ENCODE results near the gene SEL1L2. TPM values are rescaled to one million over a fixed set of nuclear protein-coding genes. Genes with fewer than 3 reads are reported as not detected.

Gene SEL1L2
- polyA plus RNA-seq, 1 donor from 2014 or later, result not detected

GRCh38 chr20:13863244-13863643, 127.2 kb downstream of the SEL1L2 start:
- Mint-ChIP-seq H3K9me3 (peaks cover 0 to 3% (median 0%) of the 10 kb centered on the region in 3 donors), H3K4me1 (peaks cover 0 to 1% (median 0%) of the 10 kb centered on the region in 3 donors), H3K27ac (no peak overlapping the region), H3K4me3 (no peak overlapping the region), H3K27me3 (no peaks in the 10 kb centered on the region), H3K36me3 (peaks cover 3% of the 10 kb centered on the region)

- H3K9me3 Mint-ChIP-seq, result peaks cover 0 to 3% (median 0%) of the 10 kb centered on the region in 3 donors
- peaks cover 3% of the 10 kb centered on the region for H3K36me3 Mint-ChIP-seq
- H3K27me3 Mint-ChIP-seq, result no peaks in the 10 kb centered on the region
- no peak overlapping the region for H3K27ac Mint-ChIP-seq
- H3K4me3 Mint-ChIP-seq, result no peak overlapping the region
- H3K4me1 Mint-ChIP-seq, result peaks cover 0 to 1% (median 0%) of the 10 kb centered on the region in 3 donors
These were observed 128.2 kb downstream of the SEL1L2 start for GRCh38 chr20:13862245-13862644.

- peak overlapping the region in 1 of 4 donors; percentile 2 for H3K4me3 Mint-ChIP-seq
- peaks cover 0 to 6% (median 1%) of the 10 kb centered on the region in 3 donors for H3K4me1 Mint-ChIP-seq
- peaks cover 0 to 3% (median 0%) of the 10 kb centered on the region in 3 donors for H3K9me3 Mint-ChIP-seq
- peaks cover 3% of the 10 kb centered on the region for H3K36me3 Mint-ChIP-seq
- peaks cover 2% of the 10 kb centered on the region for H3K27me3 Mint-ChIP-seq
- no peak overlapping the region for H3K27ac Mint-ChIP-seq
These were observed 131.5 kb downstream of the SEL1L2 start for GRCh38 chr20:13858871-13859270.

DNA sequence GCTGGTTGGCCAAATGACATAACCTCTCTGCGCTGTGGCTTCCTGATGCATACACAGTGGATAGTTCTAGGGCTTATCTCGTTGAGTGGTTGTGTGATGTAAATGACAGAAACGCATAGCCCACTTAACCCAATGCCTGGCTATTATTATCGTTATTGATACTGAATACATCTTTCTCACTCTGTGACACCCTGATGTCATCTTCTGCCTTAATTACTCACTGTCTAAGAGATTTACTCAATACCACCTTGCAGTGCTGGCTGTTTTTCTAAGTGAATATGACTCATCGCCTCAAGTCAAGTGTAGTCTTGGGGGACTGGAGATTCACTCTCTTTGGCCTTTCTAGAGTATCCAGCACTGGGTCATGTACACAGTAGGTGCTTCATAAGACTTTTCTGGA, 132.0 kb downstream of the SEL1L2 start:
- peaks cover 2% of the 10 kb centered on the region for H3K27me3 Mint-ChIP-seq
- H3K4me1 Mint-ChIP-seq, result peaks cover 0 to 6% (median 1%) of the 10 kb centered on the region in 3 donors
- H3K9me3 Mint-ChIP-seq, result peaks cover 0 to 3% (median 0%) of the 10 kb centered on the region in 3 donors
- no peak overlapping the region for H3K27ac Mint-ChIP-seq
- H3K36me3 Mint-ChIP-seq, result peaks cover 2% of the 10 kb centered on the region
- no peak overlapping the region for H3K4me3 Mint-ChIP-seq

DNA sequence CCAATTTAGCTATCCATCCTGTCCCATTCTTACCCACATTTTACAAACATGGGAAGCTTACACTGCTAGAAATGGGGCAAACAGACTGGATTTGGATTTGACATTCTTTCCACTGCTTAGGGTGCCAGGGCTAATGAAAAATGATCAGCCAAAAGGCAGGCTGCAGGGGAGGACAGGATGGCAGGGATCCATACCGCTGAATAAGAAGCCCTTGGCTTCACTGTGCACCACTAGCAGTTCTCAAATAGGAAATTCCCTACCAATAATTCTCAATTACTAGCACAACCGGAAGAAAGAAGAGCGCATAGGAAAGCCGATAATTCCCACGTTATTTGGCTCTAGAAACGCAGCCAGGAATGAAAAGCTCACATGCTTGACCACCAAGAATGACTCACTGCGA, 132.5 kb downstream of the SEL1L2 start:
- Mint-ChIP-seq H3K36me3 (peaks cover 2% of the 10 kb centered on the region), H3K4me1 (peaks cover 0 to 6% (median 1%) of the 10 kb centered on the region in 3 donors), H3K27me3 (peaks cover 2% of the 10 kb centered on the region), H3K27ac (no peak overlapping the region), H3K4me3 (no peak overlapping the region), H3K9me3 (peaks cover 0 to 3% (median 0%) of the 10 kb centered on the region in 3 donors)

- H3K4me1 Mint-ChIP-seq, result peaks cover 0 to 6% (median 1%) of the 10 kb centered on the region in 3 donors
- no peak overlapping the region for H3K27ac Mint-ChIP-seq
- peaks cover 2% of the 10 kb centered on the region for H3K27me3 Mint-ChIP-seq
- peaks cover 0 to 3% (median 0%) of the 10 kb centered on the region in 3 donors for H3K9me3 Mint-ChIP-seq
- peaks cover 2% of the 10 kb centered on the region for H3K36me3 Mint-ChIP-seq
- H3K4me3 Mint-ChIP-seq, result no peak overlapping the region
These were observed 133.1 kb downstream of the SEL1L2 start for GRCh38 chr20:13857304-13857703.

DNA sequence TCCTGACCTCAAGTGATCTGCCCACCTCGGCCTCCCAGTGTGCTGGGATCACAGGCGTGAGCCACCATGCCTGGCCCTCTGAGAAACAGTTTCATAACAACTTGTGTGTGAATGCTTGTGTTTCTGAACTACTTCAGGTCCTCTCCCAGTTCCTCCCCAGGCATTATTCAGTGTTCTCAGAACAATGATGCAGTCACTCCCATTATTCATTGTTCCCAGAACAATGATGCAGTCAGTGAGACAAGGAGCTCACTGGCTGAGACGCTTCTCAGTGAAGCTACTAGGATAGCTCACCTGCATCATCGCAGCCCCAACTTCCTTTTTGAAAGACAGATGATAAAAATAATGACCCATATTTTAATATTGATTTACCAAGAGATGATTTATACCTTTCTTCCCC, 134.1 kb downstream of the SEL1L2 start:
- Mint-ChIP-seq H3K27ac (no peak overlapping the region), H3K4me3 (no peak overlapping the region), H3K36me3 (no peaks in the 10 kb centered on the region), H3K27me3 (peaks cover 2% of the 10 kb centered on the region), H3K9me3 (peaks cover 0 to 3% (median 0%) of the 10 kb centered on the region in 3 donors), H3K4me1 (peaks cover 0 to 6% (median 0%) of the 10 kb centered on the region in 3 donors)

GRCh38 chr20:13855613-13856012, 134.8 kb downstream of the SEL1L2 start:
- Mint-ChIP-seq H3K27ac (no peak overlapping the region), H3K36me3 (no peaks in the 10 kb centered on the region), H3K4me3 (no peak overlapping the region), H3K9me3 (no peaks in the 10 kb centered on the region), H3K27me3 (peaks cover 2% of the 10 kb centered on the region), H3K4me1 (peaks cover 0 to 6% (median 0%) of the 10 kb centered on the region in 3 donors)

DNA sequence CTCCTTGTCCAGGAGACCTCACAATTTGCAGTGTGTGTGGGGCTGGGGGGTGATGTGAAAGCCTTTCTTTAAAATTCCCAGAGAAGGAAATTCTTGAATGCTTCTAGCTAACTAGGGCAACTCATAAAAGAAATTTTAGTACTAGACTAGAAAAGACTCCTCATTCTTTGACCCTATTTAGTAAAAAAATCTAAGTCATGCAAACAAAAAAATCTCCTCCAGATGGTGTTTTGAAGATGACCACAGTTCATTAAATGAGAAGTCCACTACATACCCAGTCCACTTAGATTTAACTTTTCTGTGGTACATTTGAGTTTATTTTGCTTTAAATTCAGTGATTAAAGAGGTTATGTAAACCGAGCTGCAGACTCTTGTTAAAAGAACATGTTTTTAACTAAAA, 138.1 kb downstream of the SEL1L2 start:
- Mint-ChIP-seq H3K4me3 (no peak overlapping the region), H3K9me3 (no peaks in the 10 kb centered on the region), H3K4me1 (peaks cover 0 to 6% (median 0%) of the 10 kb centered on the region in 3 donors), H3K27ac (no peak overlapping the region), H3K27me3 (peaks cover 2% of the 10 kb centered on the region), H3K36me3 (no peaks in the 10 kb centered on the region)

GRCh38 chr20:13851279-13851678, 139.1 kb downstream of the SEL1L2 start:
- Mint-ChIP-seq H3K4me1 (peaks cover 0 to 5% (median 0%) of the 10 kb centered on the region in 3 donors), H3K27ac (no peak overlapping the region), H3K27me3 (peaks cover 2% of the 10 kb centered on the region), H3K9me3 (no peaks in the 10 kb centered on the region), H3K36me3 (no peaks in the 10 kb centered on the region), H3K4me3 (no peak overlapping the region)

- Mint-ChIP-seq H3K27ac (no peak overlapping the region), H3K4me3 (no peak overlapping the region), H3K4me1 (no peaks in the 10 kb centered on the region)
These were observed 146.1 kb downstream of the SEL1L2 start for GRCh38 chr20:13844296-13844695.

DNA sequence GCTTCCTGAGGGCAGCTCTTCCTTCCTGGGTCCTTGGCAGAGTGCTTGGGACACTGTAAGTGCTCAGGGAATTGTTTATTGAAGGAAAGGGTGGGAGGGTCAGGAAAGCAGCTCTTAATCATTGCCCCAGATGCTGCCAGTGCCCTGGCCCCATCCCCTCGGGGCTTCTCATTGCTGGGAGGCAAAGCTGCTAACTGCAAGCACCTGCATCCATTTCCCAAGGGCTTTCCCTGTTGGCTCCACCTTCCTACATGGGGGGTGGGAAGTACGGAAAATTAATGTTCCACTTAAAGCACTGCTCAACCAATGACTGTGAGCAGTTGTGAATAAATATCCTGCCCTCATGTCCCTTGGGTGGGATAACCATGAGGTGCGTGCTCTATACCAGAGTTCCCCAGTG, 149.2 kb downstream of the SEL1L2 start:
- no peaks in the 10 kb centered on the region for H3K36me3 Mint-ChIP-seq
- no peaks in the 10 kb centered on the region for H3K4me1 Mint-ChIP-seq
- peaks cover 5% of the 10 kb centered on the region for H3K27me3 Mint-ChIP-seq
- no peak overlapping the region for H3K27ac Mint-ChIP-seq
- H3K4me3 Mint-ChIP-seq, result no peak overlapping the region
- no peaks in the 10 kb centered on the region for H3K9me3 Mint-ChIP-seq

More at GRCh38 chr20:13844296-13844695, 146.1 kb downstream of the SEL1L2 start:
- no peaks in the 10 kb centered on the region for H3K9me3 Mint-ChIP-seq
- no peaks in the 10 kb centered on the region for H3K27me3 Mint-ChIP-seq
- H3K36me3 Mint-ChIP-seq, result no peaks in the 10 kb centered on the region

DNA sequence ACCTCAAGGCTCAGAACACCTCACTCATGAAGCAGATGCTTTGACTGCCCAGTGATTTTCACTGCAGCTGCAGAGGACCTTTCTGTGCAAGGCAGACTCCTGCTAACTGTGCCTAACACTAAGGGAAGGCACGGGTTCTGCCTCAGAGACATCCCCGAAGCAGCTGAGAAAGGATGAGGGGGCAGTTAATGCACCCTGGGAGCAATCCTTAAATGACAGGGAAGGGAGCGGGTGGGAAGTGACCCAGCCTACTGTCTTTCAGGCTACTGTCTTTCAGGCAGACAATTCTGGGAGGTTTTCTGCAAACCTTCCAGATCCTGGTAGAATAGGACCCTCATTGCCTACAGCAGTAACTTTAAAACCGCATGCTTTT, 150.3 kb downstream of the SEL1L2 start:
- no peaks in the 10 kb centered on the region for H3K9me3 Mint-ChIP-seq

GRCh38 chr20:13839421-13840092, 150.9 kb downstream of the SEL1L2 start:
- Mint-ChIP-seq H3K4me1 (no peaks in the 10 kb centered on the region), H3K4me3 (no peak overlapping the region)

More for the DNA sequence above, 150.3 kb downstream of the SEL1L2 start:
- Mint-ChIP-seq H3K36me3 (no peaks in the 10 kb centered on the region), H3K27me3 (peaks cover 5% of the 10 kb centered on the region), H3K4me3 (no peak overlapping the region), H3K4me1 (no peaks in the 10 kb centered on the region), H3K27ac (no peak overlapping the region)

GRCh38 chr20:13838664-13839063, 151.8 kb downstream of the SEL1L2 start:
- Mint-ChIP-seq H3K9me3 (peaks cover 0 to 2% (median 0%) of the 10 kb centered on the region in 3 donors), H3K36me3 (no peaks in the 10 kb centered on the region), H3K4me3 (no peak overlapping the region), H3K4me1 (no peaks in the 10 kb centered on the region), H3K27me3 (peaks cover 5% of the 10 kb centered on the region), H3K27ac (no peak overlapping the region)

More at GRCh38 chr20:13839421-13840092, 150.9 kb downstream of the SEL1L2 start:
- H3K27ac Mint-ChIP-seq, result no peak overlapping the region
- peaks cover 0 to under 1% (median 0%) of the 10 kb centered on the region in 3 donors for H3K9me3 Mint-ChIP-seq
- no peaks in the 10 kb centered on the region for H3K36me3 Mint-ChIP-seq
- H3K27me3 Mint-ChIP-seq, result peaks cover 5% of the 10 kb centered on the region

GRCh38 chr20:13831476-13831875, 158.9 kb downstream of the SEL1L2 start:
- Mint-ChIP-seq H3K9me3 (peaks cover 0 to 5% (median 2%) of the 10 kb centered on the region in 3 donors), H3K36me3 (no peaks in the 10 kb centered on the region), H3K27ac (no peak overlapping the region), H3K4me1 (no peaks in the 10 kb centered on the region), H3K27me3 (peaks cover 3% of the 10 kb centered on the region), H3K4me3 (no peak overlapping the region)

Measured in IgD-negative memory B cell (primary cell).